ENCODE results near the gene ZNF850. TPM values are rescaled to one million over a fixed set of nuclear protein-coding genes. Genes with fewer than 3 reads are reported as not detected.
"Not testable (repeated sequence)": the region's sequence is repeated elsewhere in the genome, so short reads cannot be mapped to it uniquely, and the experiment has no call there.

The ZNF850 gene
- 1.1 TPM for polyA plus RNA-seq (ENCODE audit: insufficient read length)

DNA sequence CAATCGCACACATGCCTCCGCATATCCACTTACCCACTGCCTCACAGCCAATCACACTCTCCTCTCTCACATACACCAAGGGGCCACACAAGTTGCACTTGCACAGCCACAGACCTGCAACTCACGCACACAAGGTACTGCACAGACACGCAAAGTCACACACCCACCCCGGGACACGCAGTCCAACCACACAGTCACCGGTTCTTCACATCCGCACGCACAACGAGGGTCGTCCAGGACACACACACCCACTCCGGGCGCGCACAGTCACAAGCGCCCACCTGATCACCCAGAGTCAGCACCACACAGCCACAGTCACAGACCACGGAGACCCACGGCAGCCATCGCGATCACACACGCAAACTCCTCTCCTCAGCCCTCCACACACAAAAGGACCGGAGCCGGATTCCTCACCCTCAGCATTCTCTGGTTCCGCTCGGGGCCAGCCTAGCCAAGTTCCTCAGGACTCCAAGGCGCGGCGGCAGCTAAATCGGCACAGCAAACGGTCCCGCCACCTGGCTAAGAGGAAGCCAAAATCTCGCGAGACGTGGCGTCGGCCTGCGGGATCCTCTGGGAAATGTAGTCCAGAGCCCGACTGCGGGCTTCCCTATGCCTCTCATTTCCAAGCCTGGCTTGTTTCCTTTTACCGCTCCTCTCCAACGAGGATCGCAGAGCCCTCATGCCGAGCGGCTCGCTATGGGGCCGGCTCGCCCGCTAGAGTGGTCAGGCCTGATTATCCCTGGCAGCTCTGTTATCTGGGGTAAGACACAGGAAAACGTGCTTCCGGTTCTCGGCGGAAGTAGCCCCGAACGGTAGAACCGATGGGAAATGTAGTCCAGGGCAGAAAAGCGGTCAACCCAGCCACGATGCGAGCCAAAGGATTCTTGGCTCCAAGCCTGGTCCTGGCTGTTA is at the start of gene ZNF850:
Gene ZNF850, minus strand, starts transcription at position 497 of the 912 bp plus-strand sequence. CDS start 10,201 bp downstream, outside the sequence.
- DNase-seq (ENCODE audit: low read depth) = peak; percentile 89

DNA sequence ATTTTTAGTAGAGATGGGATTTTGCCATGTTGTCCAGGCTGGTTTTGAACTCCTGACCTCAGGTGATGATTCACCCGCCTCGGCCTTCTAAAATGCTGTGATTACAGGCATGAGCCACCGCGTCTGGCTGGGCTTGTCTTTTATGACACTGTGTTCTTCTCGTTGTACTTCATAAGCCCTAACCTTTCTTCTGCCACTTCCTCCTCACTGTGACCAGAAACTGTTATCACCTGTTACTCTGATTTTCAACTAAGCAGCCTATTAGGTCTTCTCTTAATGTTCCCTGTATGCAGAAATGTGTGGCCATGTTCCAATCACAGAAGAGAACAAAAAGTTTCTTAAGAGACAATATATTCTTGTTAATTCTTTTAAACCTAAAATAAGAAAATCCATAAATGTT is 49.2 kb upstream of the ZNF850 start:
- DNase-seq (ENCODE audit: low read depth) = no peak

DNA sequence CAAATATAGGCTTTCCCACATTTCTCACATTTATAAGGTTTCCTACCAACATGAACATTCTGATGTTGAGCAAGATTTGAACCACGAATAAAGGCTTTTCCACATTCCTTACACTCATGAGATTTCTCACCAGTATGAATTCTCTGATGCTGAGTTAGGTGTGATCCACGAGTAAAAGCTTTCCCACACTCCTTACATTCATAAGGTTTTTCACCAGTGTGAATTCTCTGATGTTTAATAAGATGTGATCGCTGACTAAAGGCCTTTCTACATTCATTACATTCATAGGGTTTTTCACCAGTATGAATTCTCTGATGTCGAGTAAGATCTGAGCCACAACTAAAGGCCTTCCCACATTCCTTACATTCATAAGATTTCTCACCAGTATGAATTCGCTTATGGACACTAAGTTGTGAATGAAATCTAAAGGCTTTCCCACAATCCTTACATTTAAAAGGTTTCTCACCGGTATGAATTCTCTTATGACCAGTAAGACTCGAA is 46.6 kb upstream of the ZNF850 start:
- DNase-seq (ENCODE audit: low read depth) = no peak

DNA sequence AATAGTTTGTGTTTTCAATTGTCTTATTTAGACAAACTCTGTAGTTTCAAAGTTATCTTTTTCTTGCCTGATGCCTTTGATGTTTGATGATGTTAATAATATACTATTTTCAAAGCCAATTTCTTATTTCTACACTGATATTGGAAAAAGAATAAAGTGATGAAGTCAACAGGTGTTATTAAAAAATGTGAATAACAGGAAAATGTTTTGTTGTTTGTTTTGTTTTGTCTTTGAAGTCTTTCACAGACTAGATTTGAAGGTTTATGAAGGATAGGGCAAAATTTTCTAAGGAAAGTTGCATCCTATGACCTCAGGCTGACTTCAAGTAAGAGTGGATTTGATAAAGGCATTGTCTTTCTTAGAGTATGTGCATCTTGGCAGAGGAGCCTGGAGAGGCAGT is 34.4 kb upstream of the ZNF850 start:
- DNase-seq (ENCODE audit: low read depth) = no peak

- no peak for DNase-seq (ENCODE audit: low read depth)
Observed at GRCh38 chr19:36805364-36805763, 32.8 kb upstream of the ZNF850 start.

DNA sequence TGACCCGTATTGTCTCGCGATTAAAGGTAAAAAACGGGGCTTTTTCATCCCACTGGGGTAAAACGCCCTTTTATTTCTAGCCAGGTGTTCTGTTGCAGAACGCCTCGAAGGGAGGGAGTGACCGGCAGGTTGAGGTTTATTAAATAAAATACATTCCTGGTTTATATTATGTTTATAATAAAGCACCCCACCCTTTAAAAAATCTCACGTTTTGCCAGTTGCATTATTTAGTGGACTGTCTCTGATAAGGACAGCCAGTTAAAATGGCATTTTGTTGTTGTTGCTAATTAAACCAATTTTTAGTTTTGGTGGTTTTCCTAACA is 25.1 kb upstream of the ZNF850 start:
- DNase-seq (ENCODE audit: low read depth) = peak; percentile 29

DNA sequence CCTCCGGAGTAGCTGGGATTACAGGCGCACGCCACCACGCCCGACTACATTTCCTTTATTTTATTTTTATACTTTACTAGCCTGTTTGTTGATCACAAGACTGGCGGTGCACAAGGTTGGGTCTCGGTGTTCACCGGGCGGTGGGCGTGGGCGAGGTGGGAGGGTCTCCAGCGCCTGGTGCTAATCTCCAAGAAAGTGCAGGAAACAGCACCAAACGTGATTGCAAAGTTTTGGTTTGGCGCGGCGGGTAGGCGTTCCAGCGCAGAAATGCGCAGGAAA is 24.0 kb upstream of the ZNF850 start:
- no peak for DNase-seq (ENCODE audit: low read depth)

DNA sequence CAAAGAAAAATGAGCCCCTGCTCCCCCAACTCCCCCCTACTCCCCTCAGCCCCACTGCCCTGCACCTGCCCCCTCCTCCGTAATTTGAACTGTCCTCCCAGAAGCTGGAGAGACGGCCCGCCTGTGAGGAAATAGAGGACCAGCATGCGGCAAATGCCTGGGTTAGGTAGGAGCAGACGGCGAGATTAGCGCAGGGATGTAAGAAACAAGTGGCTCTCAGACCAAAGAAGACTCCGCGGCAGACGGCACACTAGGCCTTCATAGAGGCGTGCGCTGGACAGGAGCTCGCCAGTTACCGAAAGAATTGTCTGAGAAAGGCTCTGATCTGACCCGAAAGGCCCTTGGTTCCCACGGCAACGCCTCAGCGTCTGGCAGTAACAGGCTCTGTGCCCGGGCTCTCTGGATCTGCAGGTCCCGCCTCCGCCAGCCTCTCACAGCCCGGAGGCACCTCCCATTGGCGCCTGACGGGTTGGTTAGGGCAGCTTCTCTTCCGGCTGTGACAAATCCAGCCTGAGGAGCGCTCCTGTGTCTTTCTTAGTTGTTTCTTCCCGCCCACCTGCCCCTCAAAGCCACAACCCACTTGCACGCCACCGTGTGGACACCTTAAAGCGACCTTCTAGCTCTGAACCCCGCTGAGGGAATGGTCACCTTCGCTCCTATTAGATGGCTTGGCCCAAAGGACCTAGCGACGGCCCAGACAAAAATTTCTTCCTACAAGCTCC is 19.0 kb upstream of the ZNF850 start:
- DNase-seq (ENCODE audit: low read depth) = not testable (repeated sequence)

- DNase-seq (ENCODE audit: low read depth) = no peak
Observed at GRCh38 chr19:36775768-36776167, 3.2 kb upstream of the ZNF850 start.

- no peak for DNase-seq (ENCODE audit: low read depth)
Observed at GRCh38 chr19:36773223-36773579, 594 bp upstream of the ZNF850 start.

DNA sequence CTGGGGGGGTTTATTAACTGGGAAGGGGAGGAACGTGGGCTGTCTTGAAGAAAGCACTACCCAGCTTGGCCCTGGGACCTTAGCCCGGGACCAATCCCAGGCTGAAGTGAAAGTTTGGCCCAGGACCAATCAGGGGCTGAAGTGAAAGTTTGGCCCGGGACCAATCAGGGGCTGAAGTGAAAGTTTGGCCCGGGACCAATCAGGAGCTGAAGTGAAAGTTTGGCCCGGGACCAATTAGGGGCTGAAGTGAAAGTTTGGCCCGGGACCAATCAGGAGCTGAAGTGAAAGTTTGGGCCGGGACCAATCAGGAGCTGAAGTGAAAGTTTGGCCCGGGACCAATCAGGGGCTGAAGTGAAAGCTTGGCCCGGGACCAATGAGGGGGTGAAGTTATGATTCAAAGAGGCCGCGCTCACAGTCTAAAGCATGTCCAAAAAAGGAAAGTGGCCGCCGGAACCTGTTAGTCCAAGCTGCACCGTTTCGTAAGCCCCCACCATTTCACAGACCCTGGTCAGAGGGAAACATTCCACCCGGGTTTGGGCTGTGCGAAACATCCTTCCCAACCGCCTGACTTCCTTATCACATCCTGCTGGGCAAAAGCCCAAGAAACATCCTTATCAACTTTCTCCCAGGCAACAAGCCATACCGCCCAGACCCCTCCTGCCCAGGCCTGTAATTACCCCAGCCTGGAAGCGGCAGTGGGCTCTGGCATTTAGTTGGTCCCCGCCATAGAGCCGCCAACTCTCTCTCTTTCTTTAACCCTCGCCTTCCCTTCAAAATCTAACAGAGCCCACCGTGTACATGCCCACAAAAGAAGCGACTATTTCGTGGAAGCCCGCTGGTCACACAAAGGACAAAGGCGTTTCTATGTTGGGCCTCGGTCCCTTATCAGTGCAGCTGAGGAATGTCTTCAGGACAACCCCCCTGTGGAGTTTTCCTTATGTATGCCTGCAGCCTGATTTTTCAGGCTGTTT is 1.1 kb downstream of the ZNF850 start:
- peak; percentile 48 for DNase-seq (ENCODE audit: low read depth)

- no peak for DNase-seq (ENCODE audit: low read depth)
Observed at GRCh38 chr19:36750066-36750691, 22.4 kb downstream of the ZNF850 start.

- not testable (repeated sequence) for DNase-seq (ENCODE audit: low read depth)
Observed at GRCh38 chr19:36749613-36750012, 23.0 kb downstream of the ZNF850 start.

DNA sequence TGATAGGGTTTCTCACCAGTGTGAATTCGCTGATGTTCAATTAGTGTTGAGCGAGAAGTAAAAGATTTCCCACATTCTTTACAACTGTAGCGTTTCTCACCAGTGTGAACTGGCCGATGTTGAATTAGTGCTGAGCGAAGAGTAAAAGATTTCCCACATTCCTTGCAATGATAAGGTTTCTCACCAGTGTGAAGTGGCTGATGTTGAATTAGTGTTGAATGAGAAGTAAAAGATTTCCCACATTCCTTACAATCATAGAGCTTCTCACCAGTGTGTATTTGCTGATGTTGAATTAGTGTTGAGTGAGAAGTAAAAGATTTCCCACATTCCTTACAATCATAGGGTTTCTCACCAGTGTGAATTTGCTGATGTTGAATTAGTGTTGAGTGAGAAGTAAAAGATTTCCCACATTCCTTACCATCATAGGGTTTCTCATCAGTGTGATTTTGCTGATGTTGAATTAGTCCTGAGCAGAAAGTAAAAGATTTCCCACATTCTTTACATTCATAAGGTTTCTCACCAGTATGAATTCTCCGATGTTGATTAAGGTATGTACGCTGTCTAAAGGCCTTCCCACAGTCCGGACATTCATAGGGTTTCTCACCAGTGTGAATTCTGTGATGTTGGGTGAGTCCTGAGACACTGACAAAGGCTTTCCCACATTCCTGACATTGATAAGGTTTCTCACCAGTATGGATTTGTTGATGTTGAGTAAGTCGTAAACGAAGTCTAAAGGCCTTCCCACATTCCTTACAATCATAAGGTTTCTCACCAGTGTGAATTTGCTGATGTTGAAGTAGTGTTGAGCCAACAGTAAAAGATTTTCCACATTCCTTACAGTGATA is 24.0 kb downstream of the ZNF850 start:
- no peak for DNase-seq (ENCODE audit: low read depth)

GRCh38 chr19:36747750-36748149 is 24.9 kb downstream of the ZNF850 start:
- no peak for DNase-seq (ENCODE audit: low read depth)

GRCh38 chr19:36745870-36746269 is 26.7 kb downstream of the ZNF850 start:
- DNase-seq (ENCODE audit: low read depth) = no peak

DNA sequence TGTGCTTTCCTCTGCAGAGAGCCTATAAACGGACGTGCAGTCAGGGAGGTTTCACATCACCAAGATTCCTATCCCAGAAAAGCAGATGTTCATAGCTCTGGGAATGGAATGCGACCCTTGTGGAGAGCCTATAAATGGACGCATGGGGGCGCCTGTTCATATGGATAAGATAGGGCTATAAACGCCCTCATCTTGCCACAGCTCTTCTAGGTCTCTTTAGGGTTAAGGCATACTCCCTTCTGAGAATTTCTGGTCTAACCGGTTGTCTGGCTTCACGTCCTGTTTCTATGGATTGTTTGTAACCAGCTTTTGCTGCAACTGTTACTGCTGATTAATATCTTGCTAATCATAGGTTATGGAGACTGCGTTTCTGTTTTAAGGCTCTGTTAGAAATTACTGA is 36.4 kb downstream of the ZNF850 start:
- DNase-seq (ENCODE audit: low read depth) = not testable (repeated sequence)

GRCh38 chr19:36719687-36720556 is 52.7 kb downstream of the ZNF850 start:
- DNase-seq (ENCODE audit: low read depth) = no peak

GRCh38 chr19:36709423-36709822 is 63.2 kb downstream of the ZNF850 start:
- DNase-seq (ENCODE audit: low read depth) = no peak

GRCh38 chr19:36707134-36707533 is 65.5 kb downstream of the ZNF850 start:
- no peak for DNase-seq (ENCODE audit: low read depth)

Data from forelimb muscle (tissue), 1 donor.